ENCODE measurements around the gene IFT27. TPM values are rescaled to one million over a fixed set of nuclear protein-coding genes. Genes with fewer than 3 reads are reported as not detected.

Gene IFT27
- total and polyA plus RNA-seq, 2 experiments from 2014 or later, result 56.7 to 60.7 TPM

DNA sequence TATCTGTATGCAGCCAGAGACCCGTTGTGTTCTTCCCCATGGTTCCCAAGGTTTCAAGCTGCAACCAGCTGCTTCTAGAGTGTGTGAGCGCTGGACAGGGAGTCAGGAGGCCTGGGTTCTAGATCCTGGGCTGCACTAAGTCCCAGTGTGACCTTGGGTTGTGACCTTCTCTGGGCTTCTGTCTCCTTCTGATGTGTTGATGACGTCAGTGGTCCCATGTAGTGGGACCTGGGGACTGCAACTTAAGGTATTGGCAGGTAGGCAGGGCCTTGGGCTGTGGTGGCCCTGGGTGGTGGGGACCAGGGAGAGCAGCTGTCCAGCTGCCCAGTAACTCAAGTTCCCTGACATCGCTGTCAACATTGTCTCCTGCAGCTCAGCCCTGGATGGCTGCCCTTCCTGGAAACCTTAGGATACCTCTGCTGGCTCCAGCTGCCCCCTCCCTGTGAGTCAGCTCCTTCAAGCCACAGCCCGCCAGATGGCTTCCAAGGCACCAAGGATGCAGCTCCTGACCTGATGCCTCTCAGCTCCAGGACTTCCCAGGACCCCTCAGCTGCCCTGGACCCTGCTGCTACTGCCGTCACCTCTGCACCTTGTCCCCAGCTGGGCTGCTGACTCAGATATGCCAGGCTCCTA lies 42.2 kb upstream of the IFT27 start:
- no peak for DNase-seq (ENCODE audit: low read depth in 1 of 2, low spot score in 1 of 2)

DNA sequence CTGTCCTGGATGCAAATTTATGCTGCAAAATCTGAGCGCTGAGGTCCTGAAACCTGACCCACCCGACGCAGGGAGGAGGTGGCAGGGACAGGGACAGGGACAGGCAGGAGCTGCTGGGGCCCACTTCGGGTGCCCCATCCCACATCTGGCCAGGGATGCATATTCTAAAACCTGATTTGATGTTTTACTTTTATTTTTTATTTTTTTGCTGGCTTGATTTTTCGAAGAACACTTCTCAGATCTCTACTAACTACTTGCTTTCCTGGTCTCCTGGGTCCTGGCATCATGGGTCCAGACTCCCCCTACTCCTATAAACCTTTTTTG lies 41.6 kb upstream of the IFT27 start:
- no peak overlapping the region for H3K4me3 ChIP-seq
- no peak overlapping the region for H3K27ac ChIP-seq
- TF ChIP-seq, protein P1, sequence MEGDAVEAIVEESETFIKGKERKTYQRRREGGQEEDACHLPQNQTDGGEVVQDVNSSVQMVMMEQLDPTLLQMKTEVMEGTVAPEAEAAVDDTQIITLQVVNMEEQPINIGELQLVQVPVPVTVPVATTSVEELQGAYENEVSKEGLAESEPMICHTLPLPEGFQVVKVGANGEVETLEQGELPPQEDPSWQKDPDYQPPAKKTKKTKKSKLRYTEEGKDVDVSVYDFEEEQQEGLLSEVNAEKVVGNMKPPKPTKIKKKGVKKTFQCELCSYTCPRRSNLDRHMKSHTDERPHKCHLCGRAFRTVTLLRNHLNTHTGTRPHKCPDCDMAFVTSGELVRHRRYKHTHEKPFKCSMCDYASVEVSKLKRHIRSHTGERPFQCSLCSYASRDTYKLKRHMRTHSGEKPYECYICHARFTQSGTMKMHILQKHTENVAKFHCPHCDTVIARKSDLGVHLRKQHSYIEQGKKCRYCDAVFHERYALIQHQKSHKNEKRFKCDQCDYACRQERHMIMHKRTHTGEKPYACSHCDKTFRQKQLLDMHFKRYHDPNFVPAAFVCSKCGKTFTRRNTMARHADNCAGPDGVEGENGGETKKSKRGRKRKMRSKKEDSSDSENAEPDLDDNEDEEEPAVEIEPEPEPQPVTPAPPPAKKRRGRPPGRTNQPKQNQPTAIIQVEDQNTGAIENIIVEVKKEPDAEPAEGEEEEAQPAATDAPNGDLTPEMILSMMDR (IDR thresholded peaks at IDR 0.05; ENCODE audit: low read depth, low read length), result no peak
- H3K4me1 ChIP-seq (ENCODE audit: low read depth), result no peaks in the 10 kb centered on the region
- no peaks in the 10 kb centered on the region for H3K9me3 ChIP-seq (ENCODE audit: low read depth)
- no peaks in the 10 kb centered on the region for H3K36me3 ChIP-seq
- DNase-seq (ENCODE audit: low read depth in 1 of 2, low spot score in 1 of 2), result no peak
- peaks cover 52% of the 10 kb centered on the region for H3K27me3 ChIP-seq

More for the DNA sequence above, 42.2 kb upstream of the IFT27 start:
- Histone ChIP-seq H3K9me3 (ENCODE audit: low read depth) (no peaks in the 10 kb centered on the region), H3K4me3 (no peak overlapping the region), H3K36me3 (no peaks in the 10 kb centered on the region), H3K4me1 (ENCODE audit: low read depth) (no peaks in the 10 kb centered on the region), H3K27ac (no peak overlapping the region), H3K27me3 (peaks cover 52% of the 10 kb centered on the region)
- TF ChIP-seq, protein P1 (IDR thresholded peaks at IDR 0.05; ENCODE audit: low read depth, low read length), result no peak

DNA sequence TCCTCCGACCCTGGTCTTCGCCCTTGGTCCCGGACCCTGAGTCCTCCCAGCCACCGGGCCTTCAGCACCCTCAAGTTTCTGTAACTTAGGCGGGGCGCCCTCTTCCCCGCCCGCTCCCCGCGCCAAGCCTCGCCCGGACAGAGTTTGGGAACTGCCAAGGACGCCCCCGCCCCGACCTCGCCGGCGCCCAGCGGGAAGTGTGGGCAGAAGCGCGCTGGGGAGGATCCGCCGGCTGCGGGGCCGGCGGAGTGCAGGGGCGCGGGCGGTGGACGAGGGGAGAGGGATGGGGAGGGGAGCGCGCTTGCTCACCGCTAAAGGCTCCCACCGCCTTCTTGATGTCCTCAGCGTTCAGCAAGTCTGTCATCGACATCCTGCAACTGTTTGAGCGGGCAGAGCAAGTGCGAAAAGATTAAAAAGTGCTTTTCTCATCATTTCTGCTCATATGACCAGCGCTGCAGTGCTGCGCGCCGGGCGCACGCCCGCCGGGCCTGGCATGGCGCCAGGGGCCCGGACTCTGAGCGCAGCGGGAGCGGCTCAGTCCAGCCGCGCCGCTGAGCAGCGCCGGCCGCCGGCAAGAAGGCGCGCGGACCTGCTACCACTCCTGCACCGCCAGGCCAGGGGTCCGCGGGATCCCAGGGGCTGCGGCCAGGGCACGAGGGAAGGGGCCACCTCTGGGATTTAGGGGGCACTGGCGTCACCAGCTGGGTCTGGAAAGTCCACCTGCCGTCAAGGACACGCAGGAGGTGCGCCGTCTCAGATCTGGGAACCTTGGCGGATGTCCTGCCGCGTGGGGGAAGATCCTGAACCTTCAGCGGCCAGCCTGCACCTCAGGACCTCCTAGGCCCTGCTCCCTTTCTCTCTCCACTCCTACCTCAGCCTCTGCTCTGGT lies 41.0 kb upstream of the IFT27 start, which contains the start of gene PVALB:
TSS of gene PVALB (minus strand) at position 400 of the 889 bp plus-strand sequence. CDS start at position 370, 30 bp downstream.
- Histone ChIP-seq H3K4me1 (ENCODE audit: low read depth) (no peaks in the 10 kb centered on the region), H3K27ac (no peak within 1 kb of the TSS), H3K4me3 (peak within 1 kb of the TSS; percentile 19), H3K9me3 (ENCODE audit: low read depth) (no peaks in the 10 kb centered on the region), H3K36me3 (no peaks in the 10 kb centered on the region), H3K27me3 (peaks cover 52% of the 10 kb centered on the region)
- DNase-seq (ENCODE audit: low read depth in 1 of 2, low spot score in 1 of 2), result peak; percentile 65 to 82
- TF ChIP-seq, protein P1 (IDR thresholded peaks at IDR 0.05; ENCODE audit: low read depth, low read length), result no peak

DNA sequence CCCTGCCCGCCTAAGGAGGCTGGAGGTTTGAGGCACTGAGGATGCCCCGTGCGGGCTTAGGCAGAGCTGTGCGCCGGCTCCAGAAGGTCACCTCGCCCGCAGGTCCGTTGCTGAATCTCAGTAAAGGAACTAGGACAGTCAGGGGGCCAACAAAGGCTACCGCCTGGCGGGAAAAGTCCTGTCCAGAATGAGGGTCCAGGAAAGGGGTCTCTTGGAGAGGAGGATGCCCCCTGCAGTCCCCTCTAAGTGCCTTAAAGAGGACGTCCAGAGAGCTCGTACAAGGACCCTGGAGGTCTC lies 40.4 kb upstream of the IFT27 start:
- peaks cover 52% of the 10 kb centered on the region for H3K27me3 ChIP-seq
- no peaks in the 10 kb centered on the region for H3K4me1 ChIP-seq (ENCODE audit: low read depth)
- H3K27ac ChIP-seq, result no peak overlapping the region
- DNase-seq (ENCODE audit: low read depth in 1 of 2, low spot score in 1 of 2), result peak in 1 of 2 donors; percentile 21
- no peaks in the 10 kb centered on the region for H3K36me3 ChIP-seq
- H3K4me3 ChIP-seq, result peak overlapping the region; percentile 19
- TF ChIP-seq, protein P1 (IDR thresholded peaks at IDR 0.05; ENCODE audit: low read depth, low read length), result no peak
- H3K9me3 ChIP-seq (ENCODE audit: low read depth), result no peaks in the 10 kb centered on the region

DNA sequence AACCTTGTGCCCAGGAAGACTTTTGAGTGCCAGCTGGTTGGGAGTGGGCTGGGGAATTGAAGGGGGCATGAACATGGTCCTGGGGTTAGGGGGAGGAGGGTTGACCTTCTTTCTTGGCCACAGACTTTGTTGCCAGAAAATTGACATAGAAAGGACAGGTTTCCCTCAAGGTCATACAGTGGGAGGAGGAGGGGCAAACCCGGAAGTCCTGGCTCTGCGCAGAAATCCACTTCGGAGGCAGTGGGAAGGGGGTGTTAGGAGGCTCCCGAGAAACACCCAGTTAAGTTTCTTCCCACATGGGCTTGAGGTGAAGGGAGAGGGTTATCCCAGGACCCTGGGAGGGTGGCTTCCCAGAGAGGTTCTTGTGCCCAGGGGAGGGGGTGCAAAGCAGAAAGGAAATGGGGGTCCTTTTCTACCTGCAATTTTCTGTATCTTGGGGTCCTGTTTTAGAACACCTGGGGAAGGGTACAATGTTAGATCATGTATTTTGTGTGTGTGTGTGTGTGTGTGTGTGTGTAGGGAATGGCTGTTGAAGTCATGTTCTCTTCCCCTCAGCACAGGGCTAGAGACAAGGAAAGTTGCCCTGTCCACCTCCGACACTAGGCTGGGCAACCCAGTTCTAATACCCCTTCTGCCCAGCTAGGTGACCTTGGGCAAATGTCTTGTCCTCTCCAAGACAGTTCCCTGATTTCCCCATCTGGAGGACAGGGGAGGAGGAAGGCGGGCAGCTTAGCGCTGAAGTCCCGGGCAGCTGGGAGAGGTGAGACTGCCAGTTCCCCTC lies 39.8 kb upstream of the IFT27 start:
- TF ChIP-seq, protein P1 (IDR thresholded peaks at IDR 0.05; ENCODE audit: low read depth, low read length), result no peak
- peaks cover 52% of the 10 kb centered on the region for H3K27me3 ChIP-seq
- no peaks in the 10 kb centered on the region for H3K9me3 ChIP-seq (ENCODE audit: low read depth)
- no peak for DNase-seq (ENCODE audit: low read depth in 1 of 2, low spot score in 1 of 2)
- no peaks in the 10 kb centered on the region for H3K4me1 ChIP-seq (ENCODE audit: low read depth)
- no peak overlapping the region for H3K27ac ChIP-seq
- no peak overlapping the region for H3K4me3 ChIP-seq
- H3K36me3 ChIP-seq, result no peaks in the 10 kb centered on the region

Measured in cardiac muscle cell (in vitro differentiated cells and primary cell).